ENCODE data around the gene PGAP2. TPM values are rescaled to one million over a fixed set of nuclear protein-coding genes. Genes with fewer than 3 reads are reported as not detected.

PGAP2 gene
- 13.4 and 25.8 TPM in 2 replicates for total RNA-seq

GRCh38 chr11:3807909-3808860, at the start of gene PGAP2:
TSS of gene PGAP2 (plus strand) at chr11:3808560. CDS start at chr11:3811260, 2,700 bp downstream.

GRCh38 chr11:3797329-3798090, 10.8 kb upstream of the PGAP2 start, which contains the start of gene NUP98:
TSS of gene NUP98 (minus strand) at chr11:3797554. CDS start at chr11:3782117, 15,437 bp downstream.

GRCh38 chr11:3840870-3841425, 32.6 kb downstream of the PGAP2 start, which contains the start of gene RHOG:
TSS of gene RHOG (minus strand) at chr11:3840959. CDS start at chr11:3828138, 12,821 bp downstream.

GRCh38 chr11:3854977-3855807, 46.8 kb downstream of the PGAP2 start, which contains the start of gene STIM1:
TSS of gene STIM1 (plus strand) at chr11:3855664. CDS start at chr11:3856271, 607 bp downstream.

Other genes starting within 250 kb of the PGAP2 start
- gene ART5, start 166.6 kb upstream of the PGAP2 start, total RNA-seq: not detected in 2 replicates
- not detected in 2 replicates for gene ART1, start 163.4 kb upstream of the PGAP2 start, total RNA-seq
- 0.29 and 0.50 TPM in 2 replicates for gene CHRNA10, start 137.2 kb upstream of the PGAP2 start, total RNA-seq
- 100 and 161 TPM in 2 replicates for gene NUP98, start 11.0 kb upstream of the PGAP2 start, total RNA-seq
- 17.5 and 21.7 TPM in 2 replicates for gene RHOG, start 32.4 kb downstream of the PGAP2 start, total RNA-seq
- 31.0 and 44.7 TPM in 2 replicates for gene STIM1, start 47.1 kb downstream of the PGAP2 start, total RNA-seq

All from smooth muscle cell of trachea (primary cell).